ENCODE measurements around the gene BABAM2.
A peak's percentile ranks its signal among the peaks of the same experiment; 100 is the strongest.

BABAM2 gene

GRCh38 chr2:27891673-27892105, 1.2 kb downstream of the BABAM2 start:
- Histone ChIP-seq H3K36me3 (ENCODE audit: insufficient read depth, low read length) (peaks cover 7% of the 10 kb centered on the region), H3K9me3 (replicated peaks; ENCODE audit: low read length) (no peaks in the 10 kb centered on the region), H3K4me2 (ENCODE audit: low read length) (peak overlapping the region; percentile 83), H3K27me3 (ENCODE audit: control insufficient read depth, insufficient read depth, low read length) (no peaks in the 10 kb centered on the region), H3K4me3 (ENCODE audit: low read length) (peak overlapping the region; percentile 99), H3K4me1 (ENCODE audit: control insufficient read depth, insufficient read depth, low read length) (peaks cover 30% of the 10 kb centered on the region), H3K9ac (ENCODE audit: low read depth, low read length) (peak overlapping the region; percentile 97)

DNA sequence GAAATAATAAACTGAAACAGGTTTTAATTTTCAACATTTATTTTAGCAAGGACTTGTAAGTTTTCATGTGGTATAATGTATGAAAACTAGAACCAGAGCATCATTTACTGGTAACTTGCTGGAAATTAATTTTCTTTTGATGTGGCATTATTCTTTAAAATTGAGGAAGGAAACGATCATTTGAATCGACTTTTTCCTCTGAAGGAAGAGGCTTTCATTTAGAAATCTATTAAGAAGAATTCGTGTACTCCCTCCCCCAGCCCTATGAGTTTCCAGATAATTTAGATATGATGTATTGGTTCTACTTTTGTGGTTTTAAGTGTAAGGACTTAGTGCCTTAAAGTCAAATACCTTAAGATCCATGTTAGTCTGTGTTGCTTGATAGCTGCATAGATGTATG, 2.5 kb downstream of the BABAM2 start:
- Histone ChIP-seq H3K4me2 (ENCODE audit: low read length) (no peak overlapping the region), H3K9ac (ENCODE audit: low read depth, low read length) (no peak overlapping the region), H3K36me3 (ENCODE audit: insufficient read depth, low read length) (peaks cover 11% of the 10 kb centered on the region), H3K27me3 (ENCODE audit: control insufficient read depth, insufficient read depth, low read length) (no peaks in the 10 kb centered on the region), H3K4me3 (ENCODE audit: low read length) (no peak overlapping the region), H3K9me3 (replicated peaks; ENCODE audit: low read length) (no peaks in the 10 kb centered on the region), H3K4me1 (ENCODE audit: control insufficient read depth, insufficient read depth, low read length) (peaks cover 27% of the 10 kb centered on the region)

GRCh38 chr2:27897717-27898116, 7.2 kb downstream of the BABAM2 start:
- Histone ChIP-seq H3K4me3 (ENCODE audit: low read length) (no peak overlapping the region), H3K36me3 (ENCODE audit: insufficient read depth, low read length) (peaks cover 11% of the 10 kb centered on the region), H3K4me2 (ENCODE audit: low read length) (no peak overlapping the region), H3K9ac (ENCODE audit: low read depth, low read length) (no peak overlapping the region), H3K9me3 (replicated peaks; ENCODE audit: low read length) (no peaks in the 10 kb centered on the region), H3K27me3 (ENCODE audit: control insufficient read depth, insufficient read depth, low read length) (no peaks in the 10 kb centered on the region), H3K4me1 (ENCODE audit: control insufficient read depth, insufficient read depth, low read length) (peaks cover 17% of the 10 kb centered on the region)

- Histone ChIP-seq H3K4me2 (ENCODE audit: low read length) (peak overlapping the region; percentile 22), H3K4me3 (ENCODE audit: low read length) (no peak overlapping the region), H3K9ac (ENCODE audit: low read depth, low read length) (peak overlapping the region; percentile 22), H3K36me3 (ENCODE audit: insufficient read depth, low read length) (peaks cover 9% of the 10 kb centered on the region), H3K27me3 (ENCODE audit: control insufficient read depth, insufficient read depth, low read length) (no peaks in the 10 kb centered on the region), H3K4me1 (ENCODE audit: control insufficient read depth, insufficient read depth, low read length) (peaks cover 24% of the 10 kb centered on the region), H3K9me3 (replicated peaks; ENCODE audit: low read length) (no peaks in the 10 kb centered on the region)
Measured at GRCh38 chr2:27901234-27901633, 10.7 kb downstream of the BABAM2 start.

- Histone ChIP-seq H3K36me3 (ENCODE audit: insufficient read depth, low read length) (peaks cover under 1% of the 10 kb centered on the region), H3K9ac (ENCODE audit: low read depth, low read length) (peak overlapping the region; percentile 22), H3K4me1 (ENCODE audit: control insufficient read depth, insufficient read depth, low read length) (peaks cover 24% of the 10 kb centered on the region), H3K4me3 (ENCODE audit: low read length) (no peak overlapping the region), H3K27me3 (ENCODE audit: control insufficient read depth, insufficient read depth, low read length) (no peaks in the 10 kb centered on the region), H3K4me2 (ENCODE audit: low read length) (no peak overlapping the region), H3K9me3 (replicated peaks; ENCODE audit: low read length) (no peaks in the 10 kb centered on the region)
Measured at GRCh38 chr2:27902098-27902497, 11.6 kb downstream of the BABAM2 start.

DNA sequence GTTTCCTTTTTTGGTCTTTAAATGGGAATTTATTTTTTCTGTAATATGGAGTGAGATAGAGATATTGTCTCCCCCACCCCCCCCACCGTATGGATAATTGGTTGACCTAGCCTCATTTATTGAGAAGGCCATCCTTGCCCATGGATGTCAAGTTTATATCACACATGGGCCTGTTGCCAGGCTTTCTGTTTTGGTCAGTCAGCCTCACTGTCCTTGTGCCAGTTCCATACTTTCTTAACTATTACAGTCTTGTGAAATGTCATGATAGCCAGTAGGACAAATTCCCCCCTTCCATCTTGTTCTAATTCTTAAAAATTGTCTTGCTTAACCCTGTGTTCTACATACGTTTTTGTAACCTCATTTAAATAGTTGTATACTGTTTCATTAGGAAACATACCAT, 12.5 kb downstream of the BABAM2 start:
- Histone ChIP-seq H3K4me1 (ENCODE audit: control insufficient read depth, insufficient read depth, low read length) (peaks cover 24% of the 10 kb centered on the region), H3K27me3 (ENCODE audit: control insufficient read depth, insufficient read depth, low read length) (no peaks in the 10 kb centered on the region), H3K9ac (ENCODE audit: low read depth, low read length) (no peak overlapping the region), H3K36me3 (ENCODE audit: insufficient read depth, low read length) (no peaks in the 10 kb centered on the region), H3K4me3 (ENCODE audit: low read length) (no peak overlapping the region), H3K4me2 (ENCODE audit: low read length) (no peak overlapping the region), H3K9me3 (replicated peaks; ENCODE audit: low read length) (no peaks in the 10 kb centered on the region)

- H3K9ac ChIP-seq (ENCODE audit: low read depth, low read length): no peak overlapping the region
- H3K4me3 ChIP-seq (ENCODE audit: low read length): no peak overlapping the region
- H3K9me3 ChIP-seq (replicated peaks; ENCODE audit: low read length): no peaks in the 10 kb centered on the region
- H3K4me1 ChIP-seq (ENCODE audit: control insufficient read depth, insufficient read depth, low read length): peaks cover 24% of the 10 kb centered on the region
- no peak overlapping the region for H3K4me2 ChIP-seq (ENCODE audit: low read length)
- no peaks in the 10 kb centered on the region for H3K27me3 ChIP-seq (ENCODE audit: control insufficient read depth, insufficient read depth, low read length)
- H3K36me3 ChIP-seq (ENCODE audit: insufficient read depth, low read length): no peaks in the 10 kb centered on the region
Measured at GRCh38 chr2:27903649-27904404, 13.3 kb downstream of the BABAM2 start.

DNA sequence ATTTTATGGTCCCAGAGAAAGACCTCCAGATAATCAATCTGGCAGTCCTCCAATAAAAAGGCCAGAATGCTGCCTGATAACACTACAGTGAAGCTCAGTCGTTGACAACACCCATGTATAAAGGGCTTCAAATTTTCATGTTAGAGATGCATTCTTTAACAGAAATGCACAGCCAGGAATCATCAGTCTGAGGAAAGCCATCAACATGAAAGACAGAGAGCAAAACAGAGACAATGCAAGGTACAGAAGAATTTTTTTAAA, 13.8 kb downstream of the BABAM2 start:
- Histone ChIP-seq H3K9ac (ENCODE audit: low read depth, low read length) (no peak overlapping the region), H3K4me2 (ENCODE audit: low read length) (no peak overlapping the region), H3K9me3 (replicated peaks; ENCODE audit: low read length) (no peaks in the 10 kb centered on the region)

GRCh38 chr2:27906074-27906473, 15.5 kb downstream of the BABAM2 start:
- Histone ChIP-seq H3K4me1 (ENCODE audit: control insufficient read depth, insufficient read depth, low read length) (peaks cover 22% of the 10 kb centered on the region), H3K36me3 (ENCODE audit: insufficient read depth, low read length) (no peaks in the 10 kb centered on the region), H3K9me3 (replicated peaks; ENCODE audit: low read length) (no peaks in the 10 kb centered on the region), H3K9ac (ENCODE audit: low read depth, low read length) (no peak overlapping the region), H3K4me2 (ENCODE audit: low read length) (no peak overlapping the region), H3K4me3 (ENCODE audit: low read length) (no peak overlapping the region), H3K27me3 (ENCODE audit: control insufficient read depth, insufficient read depth, low read length) (no peaks in the 10 kb centered on the region)

More for the DNA sequence above, 13.8 kb downstream of the BABAM2 start:
- Histone ChIP-seq H3K36me3 (ENCODE audit: insufficient read depth, low read length) (no peaks in the 10 kb centered on the region), H3K27me3 (ENCODE audit: control insufficient read depth, insufficient read depth, low read length) (no peaks in the 10 kb centered on the region), H3K4me1 (ENCODE audit: control insufficient read depth, insufficient read depth, low read length) (peaks cover 24% of the 10 kb centered on the region), H3K4me3 (ENCODE audit: low read length) (no peak overlapping the region)

DNA sequence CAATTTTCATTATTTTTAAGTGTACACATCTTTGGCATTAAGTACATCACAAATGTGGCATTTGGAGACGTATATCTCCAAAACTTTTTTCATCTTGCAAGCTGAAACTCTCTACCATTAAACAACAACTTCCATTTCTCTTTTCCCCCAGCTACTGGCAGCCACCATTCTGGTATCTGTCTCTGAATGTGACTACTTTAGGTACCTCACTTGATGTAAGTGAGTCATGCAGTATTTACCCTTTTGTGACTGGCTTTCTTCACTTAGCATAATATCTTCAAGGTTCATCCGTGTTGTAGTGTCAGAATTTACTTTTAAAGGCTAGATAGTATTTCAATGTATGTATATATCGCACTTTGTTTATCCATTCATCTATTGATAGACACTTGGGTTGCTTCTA, 17.0 kb downstream of the BABAM2 start:
- H3K9ac ChIP-seq (ENCODE audit: low read depth, low read length): no peak overlapping the region
- no peaks in the 10 kb centered on the region for H3K36me3 ChIP-seq (ENCODE audit: insufficient read depth, low read length)
- peaks cover 7% of the 10 kb centered on the region for H3K4me1 ChIP-seq (ENCODE audit: control insufficient read depth, insufficient read depth, low read length)
- no peak overlapping the region for H3K4me3 ChIP-seq (ENCODE audit: low read length)
- no peak overlapping the region for H3K4me2 ChIP-seq (ENCODE audit: low read length)
- no peaks in the 10 kb centered on the region for H3K9me3 ChIP-seq (replicated peaks; ENCODE audit: low read length)
- no peaks in the 10 kb centered on the region for H3K27me3 ChIP-seq (ENCODE audit: control insufficient read depth, insufficient read depth, low read length)

DNA sequence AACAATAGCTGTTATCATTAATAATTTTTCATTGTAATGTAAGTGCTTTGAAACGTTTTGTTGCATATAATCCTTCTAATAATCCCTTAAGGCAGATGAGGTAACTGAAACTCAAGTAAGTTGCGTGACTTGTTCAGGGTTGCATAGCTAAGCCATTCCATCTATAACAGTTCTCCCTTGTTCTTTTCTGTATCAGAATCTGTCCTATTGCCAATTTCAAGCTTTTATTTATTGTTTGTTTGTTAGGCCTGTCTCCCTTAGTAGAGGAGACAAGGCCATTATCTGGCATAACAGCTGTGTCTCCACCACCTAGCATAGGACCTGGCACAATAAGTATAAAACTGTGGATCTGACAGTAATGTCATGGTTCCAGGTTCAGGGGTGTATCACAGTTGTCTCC, 19.4 kb downstream of the BABAM2 start:
- Histone ChIP-seq H3K36me3 (ENCODE audit: insufficient read depth, low read length) (no peaks in the 10 kb centered on the region), H3K4me1 (ENCODE audit: control insufficient read depth, insufficient read depth, low read length) (no peaks in the 10 kb centered on the region), H3K9ac (ENCODE audit: low read depth, low read length) (no peak overlapping the region), H3K4me2 (ENCODE audit: low read length) (no peak overlapping the region), H3K27me3 (ENCODE audit: control insufficient read depth, insufficient read depth, low read length) (no peaks in the 10 kb centered on the region), H3K4me3 (ENCODE audit: low read length) (no peak overlapping the region), H3K9me3 (replicated peaks; ENCODE audit: low read length) (no peaks in the 10 kb centered on the region)

- Histone ChIP-seq H3K9ac (ENCODE audit: low read depth, low read length) (no peak overlapping the region), H3K27me3 (ENCODE audit: control insufficient read depth, insufficient read depth, low read length) (no peaks in the 10 kb centered on the region), H3K4me2 (ENCODE audit: low read length) (no peak overlapping the region), H3K4me1 (ENCODE audit: control insufficient read depth, insufficient read depth, low read length) (peaks cover 10% of the 10 kb centered on the region), H3K9me3 (replicated peaks; ENCODE audit: low read length) (no peaks in the 10 kb centered on the region), H3K4me3 (ENCODE audit: low read length) (no peak overlapping the region), H3K36me3 (ENCODE audit: insufficient read depth, low read length) (no peaks in the 10 kb centered on the region)
Measured at GRCh38 chr2:27911458-27912210, 21.1 kb downstream of the BABAM2 start.
